GM21619 (cell line): Measurements from ENCODE around the gene PTPN21.

ENCODE experiments used
- ATAC-seq: cut with Tn5 transposase; IDR thresholded peaks from one replicate; pipeline ENCODE4 v1.9.1; 2021; ENCODE audit not compliant: unreplicated experiment

Gene PTPN21

GRCh38 chr14:88507208-88507607 is 47.6 kb downstream of the PTPN21 start:
- no peak for ATAC-seq

DNA sequence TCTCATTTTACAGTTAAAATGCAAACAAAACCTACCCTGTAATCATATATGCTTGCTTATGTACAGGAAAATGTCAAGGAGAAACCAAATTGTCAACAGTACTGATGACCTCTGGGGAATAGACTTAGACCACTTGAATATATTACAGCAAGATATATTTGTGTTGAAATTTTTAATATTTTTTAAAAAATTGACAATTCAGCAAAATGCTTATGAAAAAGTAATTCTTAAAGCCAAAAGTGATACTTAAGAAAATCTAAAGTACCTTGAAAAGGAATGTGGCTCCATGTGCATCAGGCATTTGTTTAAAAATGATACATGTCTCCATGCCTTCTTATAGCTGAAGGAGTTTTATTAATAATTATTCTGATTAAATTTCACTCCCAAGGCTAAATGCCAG is 49.2 kb downstream of the PTPN21 start:
- ATAC-seq: no peak

DNA sequence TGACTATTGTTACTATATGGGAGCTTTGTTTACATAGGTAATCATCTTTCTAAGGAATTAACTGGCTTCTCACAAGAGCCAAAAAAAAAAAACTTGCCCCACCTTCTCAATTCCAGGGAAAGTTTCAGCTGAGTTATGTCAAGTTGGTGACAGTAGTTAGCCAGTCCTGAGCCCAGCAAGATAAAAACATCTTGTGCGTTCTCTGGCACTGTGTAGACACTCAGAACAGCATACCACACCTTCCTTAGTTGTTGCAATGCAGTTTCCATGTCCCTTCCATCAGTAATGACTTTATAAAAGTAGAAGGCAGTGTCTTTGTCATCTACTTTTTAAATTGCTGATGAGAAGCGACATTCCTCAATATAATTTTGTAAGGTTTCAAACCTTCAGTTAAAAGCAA is 50.2 kb downstream of the PTPN21 start:
- no peak for ATAC-seq

DNA sequence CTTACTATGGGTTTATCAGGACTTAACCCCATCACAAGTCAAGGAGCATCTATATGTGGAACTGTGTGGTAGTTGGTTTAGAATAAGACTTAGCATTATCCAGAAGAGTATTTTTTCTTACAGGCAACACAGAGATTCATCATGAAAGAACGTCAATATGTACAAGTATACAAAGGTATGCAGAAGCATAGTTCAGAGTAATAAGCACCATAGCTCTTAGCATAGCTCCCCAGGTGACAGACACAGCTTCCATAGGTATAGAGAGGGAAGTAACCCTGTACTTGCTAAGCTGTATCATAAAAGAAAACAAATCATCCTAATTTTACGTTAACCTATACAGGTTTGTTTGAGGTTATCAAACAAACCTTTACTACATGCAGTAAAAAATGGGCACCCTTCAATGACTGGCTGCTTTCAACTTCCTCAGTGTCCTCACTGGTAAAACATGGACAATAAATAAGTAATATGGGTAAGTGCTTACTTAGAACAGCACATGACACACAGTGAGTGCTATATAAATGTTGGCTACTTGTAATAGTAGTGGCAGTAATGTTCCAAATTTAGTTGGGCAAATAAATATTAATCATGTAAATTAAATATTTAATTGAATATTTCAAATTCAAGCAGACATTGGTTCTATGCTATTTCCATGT is 50.9 kb downstream of the PTPN21 start:
- ATAC-seq: no peak

DNA sequence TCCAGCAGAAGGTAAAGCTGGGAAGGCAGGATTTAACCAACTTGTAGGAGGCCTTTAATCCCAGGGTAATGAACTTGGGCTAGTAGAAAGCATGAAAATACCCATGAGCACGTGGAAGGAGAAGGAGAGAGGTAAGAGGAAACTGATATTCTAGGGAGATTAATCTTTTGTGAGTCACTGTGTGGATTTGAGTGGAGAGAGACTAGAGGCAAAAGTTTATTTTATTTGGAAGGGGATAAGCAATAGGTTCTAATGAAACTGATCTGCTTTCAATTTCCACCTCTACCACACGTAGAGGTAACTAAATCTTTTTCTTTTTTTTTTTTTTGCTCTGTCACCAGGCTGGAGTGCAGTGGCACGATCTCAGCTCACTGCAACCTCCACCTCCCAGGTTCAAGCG is 52.1 kb downstream of the PTPN21 start:
- ATAC-seq: no peak

DNA sequence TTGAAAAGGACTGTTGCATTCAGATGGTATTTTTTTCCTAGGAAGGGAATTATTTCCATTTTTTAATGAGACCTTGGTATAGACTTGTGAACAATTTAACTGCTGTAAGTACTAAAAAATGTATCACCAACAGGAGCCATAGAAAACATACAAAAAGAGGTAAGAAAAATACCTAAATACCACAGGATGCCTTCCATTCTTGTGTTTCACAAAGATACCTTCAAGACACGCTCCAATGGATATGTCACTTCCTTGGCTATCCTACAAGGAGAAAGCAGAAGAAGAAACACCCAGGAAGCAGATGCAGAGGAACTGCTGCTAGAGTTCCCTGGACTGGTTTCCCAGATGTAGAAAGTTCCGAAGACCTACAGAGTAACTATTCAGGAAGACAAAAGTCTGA is 54.2 kb downstream of the PTPN21 start:
- ATAC-seq: no peak

DNA sequence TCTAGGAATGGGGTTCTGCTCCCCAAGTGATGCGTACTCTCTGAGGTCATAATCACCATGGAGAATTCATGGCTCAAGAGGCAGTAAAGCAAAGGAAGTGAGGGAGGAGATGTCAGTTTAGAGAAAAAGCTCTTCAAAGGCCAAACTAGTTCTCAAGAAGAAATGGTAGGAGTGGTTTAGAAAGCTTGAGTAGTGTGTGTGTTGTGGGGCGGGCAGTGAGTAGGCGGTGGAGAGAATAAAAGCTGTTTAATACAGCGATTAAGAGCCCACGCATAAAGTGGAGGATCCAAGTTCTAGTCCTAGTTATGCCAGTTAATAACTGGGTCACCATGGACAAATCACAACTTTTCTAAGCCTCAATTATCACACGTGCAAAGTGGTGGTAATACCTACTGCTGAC is 55.6 kb downstream of the PTPN21 start:
- ATAC-seq: no peak

- no peak for ATAC-seq
These were observed 58.4 kb downstream of the PTPN21 start for GRCh38 chr14:88496414-88496813.

GRCh38 chr14:88493392-88494185 is 61.2 kb downstream of the PTPN21 start:
- no peak for ATAC-seq

- peak; percentile 93 for ATAC-seq
These were observed 62.3 kb downstream of the PTPN21 start for GRCh38 chr14:88492272-88493089.

DNA sequence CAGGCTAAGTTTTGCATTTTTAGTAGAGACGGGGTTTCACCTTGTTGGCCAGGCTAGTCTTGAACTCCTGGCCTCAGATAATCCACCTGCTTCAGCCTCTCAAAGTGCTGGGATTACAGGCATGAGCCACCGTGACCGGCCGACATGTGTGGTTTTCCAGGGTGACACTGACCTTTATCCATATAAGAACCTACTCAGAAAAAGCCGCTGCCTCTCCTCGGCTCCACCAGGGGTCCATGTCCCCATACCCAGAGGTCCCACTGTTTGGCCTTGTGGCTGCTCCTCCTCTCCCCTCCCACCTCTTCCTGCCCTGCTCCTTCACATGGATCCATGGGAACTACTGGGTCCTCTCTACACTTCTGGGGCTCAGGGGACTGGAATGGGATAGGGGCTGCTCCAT is 64.6 kb downstream of the PTPN21 start:
- ATAC-seq: no peak

GRCh38 chr14:88488897-88489296 is 65.9 kb downstream of the PTPN21 start:
- ATAC-seq: no peak

DNA sequence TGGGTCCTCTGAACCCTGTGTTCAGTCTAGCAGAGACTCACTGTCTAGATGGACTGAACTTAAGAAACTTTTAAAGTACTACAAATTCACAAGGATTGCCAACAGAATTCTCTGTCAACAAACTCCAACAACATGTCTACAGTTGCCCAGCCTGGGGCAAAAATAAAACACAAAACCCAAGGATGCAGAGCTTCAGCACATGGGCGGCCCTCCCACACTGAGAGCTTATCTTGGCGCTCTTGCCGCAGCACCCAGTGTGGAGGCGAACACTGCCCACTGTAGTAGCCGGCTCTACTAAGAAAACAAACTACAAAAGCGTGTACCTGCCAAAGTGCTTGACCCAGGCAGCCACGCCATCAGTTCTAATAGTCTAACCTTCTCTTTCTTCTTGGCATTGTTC is 66.7 kb downstream of the PTPN21 start:
- ATAC-seq: no peak

DNA sequence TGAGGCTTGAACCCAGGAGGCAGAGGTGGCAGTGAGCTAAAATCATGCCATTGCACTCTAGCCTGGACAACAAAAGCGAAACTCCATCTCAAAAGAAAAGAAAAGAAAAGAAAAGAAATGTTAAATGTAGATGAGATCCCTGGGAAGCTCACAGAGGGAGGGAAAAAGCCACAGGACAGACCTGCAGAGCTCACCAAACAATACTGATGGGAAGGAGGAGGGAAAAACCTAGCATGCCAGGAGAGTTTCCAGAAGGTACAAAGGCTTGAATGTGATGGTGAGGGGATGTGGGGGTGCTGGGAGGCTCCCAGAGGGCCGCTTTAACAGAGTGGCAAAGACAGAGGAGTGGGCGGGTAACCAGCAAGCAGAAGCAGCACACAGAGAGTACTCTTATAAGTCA is 72.3 kb downstream of the PTPN21 start:
- no peak for ATAC-seq

DNA sequence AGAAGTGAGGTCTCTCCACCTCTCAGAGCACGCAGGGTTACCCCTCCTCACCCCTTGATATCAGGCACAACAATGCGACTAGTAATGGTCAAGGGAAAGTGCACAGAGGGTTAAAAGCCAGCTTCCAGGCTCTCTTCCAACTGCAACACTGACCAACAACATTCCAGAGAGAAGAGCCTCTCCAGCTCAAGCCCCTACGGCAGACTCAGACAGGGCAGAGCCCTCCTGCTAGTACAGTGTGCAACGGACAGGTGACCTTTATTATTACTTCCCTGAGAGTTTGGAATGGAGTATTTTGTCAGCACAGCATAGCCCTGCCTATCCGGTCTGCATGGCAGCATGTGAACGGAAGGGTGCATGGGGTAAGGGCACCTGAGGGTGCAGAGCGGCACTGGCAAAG is 73.0 kb downstream of the PTPN21 start:
- ATAC-seq: no peak

GRCh38 chr14:88481059-88481458 is 73.7 kb downstream of the PTPN21 start:
- ATAC-seq: no peak

- no peak for ATAC-seq
These were observed 75.2 kb downstream of the PTPN21 start for GRCh38 chr14:88479574-88479987.

DNA sequence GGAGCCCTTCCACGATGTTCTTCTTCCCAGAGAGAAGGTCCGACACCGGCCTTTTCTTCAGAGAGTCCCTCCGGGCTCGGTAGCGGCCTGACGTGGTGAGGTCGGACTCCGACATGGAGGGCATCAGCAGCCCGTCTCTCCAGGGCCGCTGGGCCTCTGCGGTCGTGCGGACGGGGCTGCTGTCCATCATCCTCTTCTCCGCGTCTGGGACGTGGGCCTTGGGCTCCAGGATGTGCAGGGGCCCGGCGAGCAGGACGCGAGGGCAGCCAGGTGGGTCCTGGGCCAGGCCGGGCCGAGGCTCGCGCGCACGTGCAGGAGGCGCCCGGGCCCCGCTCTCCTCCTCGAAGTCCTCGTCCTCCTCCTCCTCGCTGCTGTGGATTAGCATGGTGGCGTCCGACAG is 75.9 kb downstream of the PTPN21 start:
- ATAC-seq: no peak

DNA sequence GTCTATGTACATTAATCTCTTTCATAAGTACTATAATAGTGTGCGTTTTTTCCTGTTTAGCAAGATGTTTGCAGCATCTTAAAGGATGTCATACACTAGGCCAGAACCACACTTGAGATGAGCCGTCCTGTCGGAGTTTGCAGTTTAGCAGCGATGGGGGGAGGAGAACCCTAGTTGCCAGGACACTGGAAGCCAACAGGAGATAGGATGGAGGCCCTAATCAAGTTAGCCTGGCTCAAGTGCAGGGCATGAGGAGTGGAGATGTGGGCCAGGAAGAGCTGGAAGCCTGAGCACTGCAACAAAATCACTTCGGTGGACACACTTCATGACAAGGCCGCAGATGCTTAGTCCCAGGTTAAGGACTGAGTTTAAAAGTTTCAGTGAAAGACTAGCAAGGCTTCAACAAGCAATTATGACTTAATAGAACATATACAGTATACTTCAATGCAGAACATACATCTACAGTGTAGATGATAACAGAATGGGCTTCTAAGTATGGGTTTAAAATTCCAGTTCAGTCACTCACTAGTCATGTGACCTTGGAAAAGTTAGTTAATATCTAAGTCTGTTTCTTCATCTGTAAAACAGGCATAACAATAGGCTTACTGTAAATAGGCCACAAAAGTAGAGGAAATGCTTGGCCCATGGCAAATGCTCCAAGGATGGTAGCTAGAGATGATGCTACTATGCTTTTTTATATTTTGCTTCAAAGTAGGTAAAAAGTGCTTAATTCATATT is 77.1 kb downstream of the PTPN21 start:
- no peak for ATAC-seq

- ATAC-seq: no peak
These were observed 78.0 kb downstream of the PTPN21 start for GRCh38 chr14:88476825-88477224.

DNA sequence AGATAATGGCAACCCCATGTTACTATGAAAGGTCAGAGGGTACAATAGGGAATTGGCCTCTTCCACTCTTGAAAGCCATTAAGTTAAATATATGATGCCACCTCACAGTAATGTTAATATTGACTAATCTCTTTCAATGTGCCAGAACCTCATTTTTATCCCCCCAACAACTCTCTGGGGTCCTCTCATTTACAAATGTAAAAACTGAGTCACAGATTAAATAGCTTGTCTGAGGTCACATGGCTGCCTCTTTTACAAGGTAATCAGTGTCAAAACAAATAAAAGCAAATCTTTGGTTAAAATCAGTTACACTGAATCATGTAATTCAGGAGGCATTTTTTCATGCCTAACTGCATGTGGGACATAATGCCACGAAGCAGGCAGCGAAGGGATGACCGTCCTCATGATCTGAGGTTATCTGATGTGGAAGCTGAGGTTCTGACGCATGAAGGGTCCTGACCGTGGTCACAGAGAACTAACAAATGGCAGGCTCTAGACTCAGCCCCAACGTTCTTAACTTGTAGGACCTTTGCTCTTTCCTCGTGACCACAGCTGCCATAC is 78.5 kb downstream of the PTPN21 start:
- ATAC-seq: no peak
